GM12875 (cell line): ENCODE data around the gene GCK.

Experiments
- H3K4me3 ChIP-seq: one replicate; pipeline ENCODE4 v1.5.1; 2011; ENCODE audit warnings: low read depth, low read length, control low read depth
- CTCF ChIP-seq: IDR thresholded peaks from 2 replicates; pipeline ENCODE4 v1.5.1; 2011; ENCODE audit warnings: low read depth, mild to moderate bottlenecking, control low read depth, inconsistent platforms, low read length, moderate library complexity, borderline replicate concordance; ENCODE audit not compliant: insufficient read depth

Gene GCK

GRCh38 chr7:44144968-44145478 lies 44.2 kb downstream of the GCK start:
- H3K4me3 ChIP-seq: no peak overlapping the region
- no peak for TF ChIP-seq CTCF

GRCh38 chr7:44144426-44144967 lies 44.7 kb downstream of the GCK start:
- H3K4me3 ChIP-seq: no peak overlapping the region
- no peak for TF ChIP-seq CTCF

DNA sequence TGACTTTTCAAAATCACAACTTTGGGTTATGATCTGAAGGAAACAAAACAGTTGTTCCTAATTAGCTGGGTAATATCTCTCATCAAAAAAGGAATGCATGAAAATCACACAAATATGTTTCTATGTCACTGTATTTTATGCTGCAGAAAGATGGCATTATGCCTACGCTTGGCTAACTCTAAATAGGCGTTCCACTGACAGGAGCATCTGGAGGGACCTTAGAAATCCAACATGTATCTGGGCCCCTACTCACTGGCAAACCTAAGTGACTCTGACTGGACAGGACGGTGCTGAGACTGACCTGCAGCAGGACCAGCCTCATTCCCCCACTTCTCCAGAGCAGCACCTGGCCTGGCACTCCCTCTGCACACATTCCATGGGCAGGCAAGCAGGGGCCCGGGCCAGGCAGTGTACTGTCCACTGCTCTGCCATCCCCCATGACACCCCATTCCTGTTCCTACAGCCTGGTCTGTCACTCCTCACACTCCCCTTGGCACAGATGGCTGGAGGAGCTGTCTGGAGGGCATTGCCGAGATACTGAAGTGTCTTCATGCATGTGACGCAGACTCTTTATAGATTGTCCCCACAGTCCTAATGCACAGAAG lies 45.5 kb downstream of the GCK start:
- H3K4me3 ChIP-seq: no peak overlapping the region
- TF ChIP-seq CTCF: no peak

GRCh38 chr7:44142028-44142427 lies 47.2 kb downstream of the GCK start:
- TF ChIP-seq CTCF: no peak
- no peak overlapping the region for H3K4me3 ChIP-seq

GRCh38 chr7:44141221-44141850 lies 47.9 kb downstream of the GCK start, which contains the start of gene MYL7:
MYL7 (minus strand) TSS chr7:44141332; CDS start chr7:44141305, 27 bp downstream.
- TF ChIP-seq CTCF: no peak
- H3K4me3 ChIP-seq: no peak within 1 kb of the TSS

- H3K4me3 ChIP-seq: no peak overlapping the region
- TF ChIP-seq CTCF: no peak
Measured at GRCh38 chr7:44140341-44140740, 48.9 kb downstream of the GCK start.
